ENCODE results near the gene TMEM17.
A peak's percentile ranks its signal among the peaks of the same experiment; 100 is the strongest.

Gene TMEM17

DNA sequence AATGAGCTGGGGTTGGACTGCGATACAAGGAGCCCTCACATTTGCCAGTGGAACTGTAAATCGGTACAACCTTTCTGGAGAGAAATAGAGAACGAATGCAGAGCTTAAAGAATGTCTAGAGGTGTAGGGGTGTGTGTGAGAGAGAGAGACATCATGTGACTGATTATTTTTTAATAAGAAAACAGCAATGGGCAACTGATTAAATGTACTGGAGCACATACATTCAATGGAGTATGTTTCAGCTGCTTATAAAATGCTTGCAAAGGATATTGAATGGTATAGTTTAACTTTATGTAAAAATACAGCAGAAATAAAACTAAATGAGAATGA is 391 bp upstream of the TMEM17 start:
- no peak for TF ChIP-seq CTCF (IDR thresholded peaks at IDR 0.05; ENCODE audit: low read depth, low read length)
- DNase-seq (ENCODE audit: extremely low read depth, low read depth): no peak

DNA sequence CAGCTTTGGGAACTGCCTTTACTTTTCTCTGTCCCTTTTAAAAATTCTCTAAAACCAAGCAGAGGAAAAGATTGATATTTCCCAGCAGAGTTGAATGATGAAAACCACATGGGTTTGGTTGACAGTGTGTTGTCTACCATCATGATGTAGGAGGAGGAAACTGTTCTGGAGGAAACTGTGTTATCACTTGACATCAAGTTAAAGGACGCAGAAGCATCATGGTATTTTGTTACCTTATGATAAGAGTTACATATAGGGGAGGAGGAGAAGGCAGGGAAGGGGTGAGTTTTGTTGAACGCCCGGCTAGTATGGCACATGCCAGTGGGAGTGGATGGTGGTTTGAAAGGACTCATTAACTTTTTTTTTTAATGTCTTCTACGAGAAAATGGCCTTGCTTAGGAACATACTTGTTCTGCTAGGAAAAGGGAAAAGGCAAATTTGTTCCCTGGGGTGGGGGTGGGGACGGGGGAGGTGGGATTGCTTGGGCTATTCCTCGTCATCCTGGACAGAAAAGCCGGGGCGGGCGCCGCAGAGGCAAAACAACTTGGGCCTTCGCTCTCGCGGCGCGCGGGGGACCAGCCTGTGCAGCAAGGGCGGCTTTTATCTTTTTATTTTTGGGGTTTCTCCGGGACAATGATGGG is 766 bp downstream of the TMEM17 start:
- TF ChIP-seq CTCF (IDR thresholded peaks at IDR 0.05; ENCODE audit: low read depth, low read length): no peak
- no peak for DNase-seq (ENCODE audit: extremely low read depth, low read depth)

DNA sequence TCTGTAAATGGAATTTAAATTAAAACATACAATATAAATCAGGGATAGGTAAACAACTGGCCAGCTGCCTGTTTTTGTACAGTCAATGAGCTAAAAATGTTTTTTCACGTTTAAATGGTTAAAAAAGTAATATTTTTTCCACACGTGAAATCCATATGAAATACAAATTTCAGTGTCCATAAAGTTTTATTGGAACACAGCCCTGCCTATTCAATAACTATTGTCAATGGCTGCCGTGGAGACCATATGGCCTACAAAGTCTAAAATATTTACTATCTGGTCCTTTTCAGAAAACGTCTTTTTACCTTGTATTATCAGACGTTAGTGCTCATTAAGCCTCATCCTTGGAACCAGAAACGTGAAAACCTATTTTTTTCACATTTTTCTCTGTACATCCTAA is 1.3 kb downstream of the TMEM17 start:
- TF ChIP-seq CTCF (IDR thresholded peaks at IDR 0.05; ENCODE audit: low read depth, low read length): no peak
- DNase-seq (ENCODE audit: extremely low read depth, low read depth): no peak

GRCh38 chr2:62501794-62502500 is 4.0 kb downstream of the TMEM17 start:
- TF ChIP-seq CTCF (IDR thresholded peaks at IDR 0.05; ENCODE audit: low read depth, low read length): no peak

DNA sequence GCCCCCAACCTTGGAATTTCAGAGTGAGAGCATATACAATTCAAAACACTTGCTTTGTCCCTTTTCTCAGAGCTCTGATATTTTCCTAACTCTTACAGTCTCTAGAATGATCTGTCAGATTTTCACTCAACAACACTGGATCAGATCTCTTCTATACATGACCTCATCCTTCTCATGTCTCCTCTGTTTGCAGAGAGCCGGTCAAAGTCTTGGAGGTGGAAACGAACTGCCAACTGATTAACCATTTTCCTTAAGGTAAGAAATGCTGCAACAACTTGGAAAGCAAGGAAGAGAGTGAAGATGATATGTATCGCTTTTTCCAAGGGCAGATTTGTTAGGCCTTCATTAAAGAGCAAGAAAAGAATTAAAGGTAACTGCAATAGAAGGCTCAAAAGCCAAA is 4.9 kb downstream of the TMEM17 start:
- DNase-seq (ENCODE audit: extremely low read depth, low read depth): no peak
- TF ChIP-seq CTCF (IDR thresholded peaks at IDR 0.05; ENCODE audit: low read depth, low read length): no peak

More at GRCh38 chr2:62501794-62502500, 4.0 kb downstream of the TMEM17 start:
- DNase-seq (ENCODE audit: extremely low read depth, low read depth): peak; percentile 14

- no peak for DNase-seq (ENCODE audit: extremely low read depth, low read depth)
- no peak for TF ChIP-seq CTCF (IDR thresholded peaks at IDR 0.05; ENCODE audit: low read depth, low read length)
Measured at GRCh38 chr2:62499430-62500060, 6.5 kb downstream of the TMEM17 start.

DNA sequence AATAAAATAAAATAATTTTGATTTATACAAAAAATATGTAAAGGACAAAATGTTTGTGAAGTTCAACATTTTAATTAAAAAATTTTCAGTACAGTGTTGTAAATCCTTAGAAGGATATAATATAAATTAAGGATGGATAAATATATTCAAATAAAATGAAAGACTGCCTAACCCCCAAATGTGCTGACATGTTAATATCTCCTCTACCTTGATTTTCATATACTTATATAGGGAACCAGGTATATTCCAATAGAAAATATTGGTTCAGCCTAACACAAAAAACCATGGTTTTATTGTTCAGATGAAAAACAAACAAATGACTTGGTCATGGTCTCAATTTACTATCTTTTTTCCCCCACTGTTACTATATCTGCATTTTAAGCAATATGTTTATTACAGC is 7.3 kb downstream of the TMEM17 start:
- no peak for DNase-seq (ENCODE audit: extremely low read depth, low read depth)
- TF ChIP-seq CTCF (IDR thresholded peaks at IDR 0.05; ENCODE audit: low read depth, low read length): no peak

Data from AG09319 (cell line).